ENCODE results near the gene MLEC.

DNA sequence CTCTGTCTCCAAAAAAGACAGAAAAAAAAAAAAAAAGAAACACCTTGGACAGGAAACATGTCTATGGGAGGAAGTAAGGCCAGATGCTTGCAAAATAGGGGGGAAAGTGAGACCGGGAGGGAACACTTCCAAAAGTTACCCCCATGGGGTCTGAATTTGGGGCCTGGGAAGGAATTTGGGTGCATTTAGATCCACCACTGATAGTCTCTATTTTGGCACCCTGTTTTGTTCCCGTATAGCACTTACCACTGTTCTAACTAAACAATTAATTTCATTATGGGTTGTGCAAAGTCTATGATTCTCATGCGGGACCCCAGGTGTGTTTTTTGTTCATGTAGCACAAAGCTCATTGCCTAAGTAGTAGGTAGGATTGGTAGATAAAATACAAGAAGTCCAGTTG is 1.4 kb upstream of the MLEC start:
- TF ChIP-seq PPARA (CRISPR knock-in tag; IDR thresholded peaks at IDR 0.05; ENCODE audit: borderline replicate concordance) (no peak), RARB (CRISPR knock-in tag; IDR thresholded peaks at IDR 0.05) (no peak), CREB5 (CRISPR knock-in tag; IDR thresholded peaks at IDR 0.05; ENCODE audit: low read depth) (no peak), TSHZ2 (CRISPR knock-in tag; IDR thresholded peaks at IDR 0.05) (no peak), GLIS3 (CRISPR knock-in tag; IDR thresholded peaks at IDR 0.05) (no peak), ZFP30 (CRISPR knock-in tag; IDR thresholded peaks at IDR 0.05) (no peak), BACH2 (CRISPR knock-in tag; IDR thresholded peaks at IDR 0.05; ENCODE audit: borderline replicate concordance) (no peak), ZC3H10 (CRISPR knock-in tag; IDR thresholded peaks at IDR 0.05) (no peak), ZNF565 (CRISPR knock-in tag; conservative IDR thresholded peaks at IDR 0.05; ENCODE audit: low read depth) (no peak)

Measured in SK-N-SH treated with all-trans-retinoic acid at 6 μM for 48 hours (cell line).